ENCODE results near the gene ZNF585A. TPM values are rescaled to one million over a fixed set of nuclear protein-coding genes. Genes with fewer than 3 reads are reported as not detected.
"Not testable (repeated sequence)": the region's sequence is repeated elsewhere in the genome, so short reads cannot be mapped to it uniquely, and the experiment has no call there.

Gene ZNF585A
- total RNA-seq, 4 donors from 2014 or later: 4.1 to 27.5 (median 6.7) TPM

GRCh38 chr19:37111753-37112152, 60.7 kb downstream of the ZNF585A start:
- not testable (repeated sequence) for H3K27ac ChIP-seq, H3K4me3 ChIP-seq, DNase-seq, H3K4me1 ChIP-seq, H3K27me3 ChIP-seq
- peak in 1 of 6 experiments; percentile 5 for TF ChIP-seq CTCF (IDR thresholded peaks at IDR 0.05)
- H3K9me3 ChIP-seq: peaks cover 0 to 94% (median 31%) of the 10 kb centered on the region in 4 donors
- peaks cover 0 to 91% (median 0%) of the 10 kb centered on the region in 3 donors for H3K36me3 ChIP-seq

GRCh38 chr19:37104135-37104534, 68.4 kb downstream of the ZNF585A start:
- Histone ChIP-seq H3K9me3 (peaks cover 0 to 79% (median 16%) of the 10 kb centered on the region in 4 donors), H3K36me3 (peaks cover 0 to 74% (median 0%) of the 10 kb centered on the region in 3 donors)
- not testable (repeated sequence) for DNase-seq, H3K4me3 ChIP-seq, H3K27ac ChIP-seq, H3K27me3 ChIP-seq, H3K4me1 ChIP-seq

- H3K4me1 ChIP-seq: no peaks in the 10 kb centered on the region
- peaks cover 0 to 79% (median 8%) of the 10 kb centered on the region in 4 donors for H3K9me3 ChIP-seq
- H3K27me3 ChIP-seq: no peaks in the 10 kb centered on the region
- DNase-seq: no peak
- H3K36me3 ChIP-seq: peaks cover 0 to 92% (median 3%) of the 10 kb centered on the region in 3 donors
- H3K27ac ChIP-seq: no peak overlapping the region
- no peak overlapping the region for H3K4me3 ChIP-seq
- TF ChIP-seq POLR2A (IDR thresholded peaks at IDR 0.05) (no peak), CTCF (IDR thresholded peaks at IDR 0.05) (no peak)
Observed at GRCh38 chr19:37098570-37098969, 73.9 kb downstream of the ZNF585A start.

GRCh38 chr19:37095859-37096258, 76.6 kb downstream of the ZNF585A start:
- DNase-seq: no peak
- TF ChIP-seq POLR2A (IDR thresholded peaks at IDR 0.05): no peak
- no peak for TF ChIP-seq CTCF (IDR thresholded peaks at IDR 0.05)
- H3K9me3 ChIP-seq: peaks cover 0 to 57% (median 3%) of the 10 kb centered on the region in 4 donors
- peaks cover 0 to 92% (median 3%) of the 10 kb centered on the region in 3 donors for H3K36me3 ChIP-seq
- H3K27ac ChIP-seq: no peak overlapping the region
- no peaks in the 10 kb centered on the region for H3K4me1 ChIP-seq
- H3K27me3 ChIP-seq: no peaks in the 10 kb centered on the region
- no peak overlapping the region for H3K4me3 ChIP-seq

Other genes starting within 250 kb of the ZNF585A start
- gene ZNF420, start 94.3 kb downstream of the ZNF585A start, total RNA-seq: 10 to 100 TPM in 1 of 4 donors, 1 to 10 TPM in 3; 1.9 to 17.3 (median 9.0) TPM
- gene ZNF585B, start 37.8 kb upstream of the ZNF585A start, total RNA-seq: 10 to 100 TPM; 21.1 to 28.1 (median 24.3) TPM
- gene ZNF383, start 45.5 kb upstream of the ZNF585A start, total RNA-seq: 10 to 100 TPM in 3 of 4 donors, 1 to 10 TPM in 1; 7.4 to 23.1 (median 12.1) TPM
- gene ZNF527, start 198.4 kb upstream of the ZNF585A start, total RNA-seq: 10 to 100 TPM in 1 of 4 donors, 1 to 10 TPM in 3; 3.0 to 14.0 (median 5.7) TPM